WTC11 (cell line): Measurements from ENCODE around the gene ADH1C. TPM values are rescaled to one million over a fixed set of nuclear protein-coding genes. Genes with fewer than 3 reads are reported as not detected.

ENCODE experiments used
- ATAC-seq: fragments of 200-7000 bp; cut with Tn5 transposase; 2 replicates; pipeline ENCODE4 v1.10.0; 2021; ENCODE audit warnings: mild to moderate bottlenecking, moderate library complexity
- CTCF ChIA-PET: fragments of 300-600 bp; sonication (Branson Sonifier 250); formaldehyde crosslinking; loops from one replicate; lab custom pipeline; 2021; ENCODE audit warnings: antibody characterized with exemption; lab: Charles Lee
- POLR2A ChIA-PET: fragments of 350-600 bp; sonication (Branson Sonifier 250); formaldehyde crosslinking; loops from one replicate; lab custom pipeline; 2021; ENCODE audit warnings: antibody characterized with exemption; lab: Charles Lee
- DNase-seq: peaks from one replicate; pipeline ENCODE4 v3.0.0; 2021; ENCODE audit warnings: low spot score
- H3K27ac Mint-ChIP-seq: 2 replicates; pipeline ENCODE4 v1.8.0; 2021; ENCODE audit warnings: mixed read lengths
- H3K27me3 Mint-ChIP-seq: 2 replicates; pipeline ENCODE4 v1.8.0; 2021; ENCODE audit warnings: low read depth, mild to moderate bottlenecking, moderate library complexity, mixed read lengths
- H3K36me3 Mint-ChIP-seq: 2 replicates; pipeline ENCODE4 v1.8.0; 2021; ENCODE audit warnings: mixed read lengths
- H3K4me1 Mint-ChIP-seq: 2 replicates; pipeline ENCODE4 v1.8.0; 2022; ENCODE audit warnings: mixed read lengths
- H3K4me3 Mint-ChIP-seq: 2 replicates; pipeline ENCODE4 v1.8.0; 2021; ENCODE audit warnings: mild to moderate bottlenecking, moderate library complexity, mixed read lengths
- H3K9me3 Mint-ChIP-seq: 2 replicates; pipeline ENCODE4 v1.8.0; 2021; ENCODE audit warnings: mixed read lengths
- ATF3 ChIP-seq: sonication (generic); formaldehyde crosslinking; conservative IDR thresholded peaks from 2 replicates; pipeline ENCODE4 v1.8.1; 2022; ENCODE audit warnings: mild to moderate bottlenecking, missing genetic modification reagents
- ATF6 ChIP-seq: sonication (generic); formaldehyde crosslinking; IDR thresholded peaks from 2 replicates; pipeline ENCODE4 v1.8.1; 2023; ENCODE audit warnings: mild to moderate bottlenecking, missing genetic modification reagents
- CREM ChIP-seq: sonication (generic); formaldehyde crosslinking; IDR thresholded peaks from 2 replicates; pipeline ENCODE4 v1.8.1; 2022; ENCODE audit warnings: mild to moderate bottlenecking, missing genetic modification reagents, moderate library complexity
- E2F4 ChIP-seq: sonication (generic); formaldehyde crosslinking; IDR thresholded peaks from 2 replicates; pipeline ENCODE4 v1.8.1; 2022; ENCODE audit warnings: low read depth, mild to moderate bottlenecking, moderate library complexity, missing genetic modification reagents, borderline replicate concordance
- ETV6 ChIP-seq: sonication (generic); formaldehyde crosslinking; IDR thresholded peaks from 2 replicates; pipeline ENCODE4 v1.8.1; 2022; ENCODE audit warnings: mild to moderate bottlenecking, missing genetic modification reagents
- FOXJ3 ChIP-seq: sonication (generic); formaldehyde crosslinking; IDR thresholded peaks from 2 replicates; pipeline ENCODE4 v1.9.0; 2021; ENCODE audit warnings: missing genetic modification reagents, mild to moderate bottlenecking, borderline replicate concordance
- FOXK1 ChIP-seq: sonication (generic); formaldehyde crosslinking; IDR thresholded peaks from 2 replicates; pipeline ENCODE4 v1.8.0; 2022; ENCODE audit warnings: mild to moderate bottlenecking, moderate library complexity, missing genetic modification reagents
- HMGA2 ChIP-seq: fragments of 250-450 bp; sonication (Bioruptor Pico); IDR thresholded peaks from 2 replicates; pipeline ENCODE4 v1.4.0; 2021; ENCODE audit warnings: mild to moderate bottlenecking, moderate library complexity
- HMGXB4 ChIP-seq: sonication (generic); formaldehyde crosslinking; IDR thresholded peaks from 2 replicates; pipeline ENCODE4 v1.8.1; 2023; ENCODE audit warnings: mild to moderate bottlenecking, moderate library complexity, missing genetic modification reagents
- MXD4 ChIP-seq: fragments of 250-450 bp; sonication (Bioruptor Pico); IDR thresholded peaks from 2 replicates; pipeline ENCODE4 v1.8.0; 2021; ENCODE audit warnings: mild to moderate bottlenecking, moderate library complexity, borderline replicate concordance
- NR1H2 ChIP-seq: sonication (generic); formaldehyde crosslinking; IDR thresholded peaks from 2 replicates; pipeline ENCODE4 v1.9.0; 2021; ENCODE audit warnings: mild to moderate bottlenecking, moderate library complexity, missing genetic modification reagents
- RORB ChIP-seq: fragments of 250-450 bp; sonication (Bioruptor Pico); IDR thresholded peaks from 2 replicates; pipeline ENCODE4 v1.9.0; 2021; ENCODE audit warnings: mild to moderate bottlenecking
- USF2 ChIP-seq: sonication (generic); formaldehyde crosslinking; IDR thresholded peaks from 2 replicates; pipeline ENCODE4 v1.8.1; 2023; ENCODE audit warnings: mild to moderate bottlenecking, missing genetic modification reagents, moderate library complexity
- ZMAT4 ChIP-seq: fragments of 250-450 bp; sonication (Bioruptor Pico); IDR thresholded peaks from 2 replicates; pipeline ENCODE4 v1.9.0; 2021; ENCODE audit warnings: mild to moderate bottlenecking
- ZNF121 ChIP-seq: sonication (generic); formaldehyde crosslinking; IDR thresholded peaks from 2 replicates; pipeline ENCODE4 v1.8.0; 2023; ENCODE audit warnings: missing genetic modification reagents
- ZNF138 ChIP-seq: sonication (generic); formaldehyde crosslinking; conservative IDR thresholded peaks from 2 replicates; pipeline ENCODE4 v1.8.1; 2022; ENCODE audit warnings: mild to moderate bottlenecking, moderate library complexity, missing genetic modification reagents
- ZNF416 ChIP-seq: fragments of 250-450 bp; sonication (Bioruptor Pico); IDR thresholded peaks from 2 replicates; pipeline ENCODE4 v1.9.0; 2021; ENCODE audit warnings: mild to moderate bottlenecking, inconsistent platforms
- ZNF423 ChIP-seq: fragments of 250-450 bp; sonication (Bioruptor Pico); IDR thresholded peaks from 2 replicates; pipeline ENCODE4 v2.1.2; 2022; ENCODE audit warnings: mild to moderate bottlenecking, moderate library complexity
- total RNA-seq: library from RNA; stranded (reverse); gene quantifications from 3 replicates; pipeline ENCODE4 v1.2.3, GENCODE V29; 2021
- TF ChIP-seq, protein P1 (sequence below): sonication (generic); formaldehyde crosslinking; conservative IDR thresholded peaks from 2 replicates; pipeline ENCODE4 v1.8.1; 2023; ENCODE audit warnings: mild to moderate bottlenecking, low read depth, missing genetic modification reagents, moderate library complexity
- TF ChIP-seq, protein P2 (sequence below): sonication (generic); formaldehyde crosslinking; IDR thresholded peaks from 2 replicates; pipeline ENCODE4 v1.8.1; 2022; ENCODE audit warnings: mild to moderate bottlenecking, moderate library complexity, missing genetic modification reagents
- TF ChIP-seq, protein P3 (sequence below): sonication (generic); formaldehyde crosslinking; IDR thresholded peaks from 2 replicates; pipeline ENCODE4 v1.8.0; 2022; ENCODE audit warnings: mild to moderate bottlenecking, missing genetic modification reagents
- TF ChIP-seq, protein P4 (sequence below): fragments of 250-450 bp; sonication (Bioruptor Pico); conservative IDR thresholded peaks from 2 replicates; pipeline ENCODE4 v1.9.0; 2021; ENCODE audit warnings: mild to moderate bottlenecking

ADH1C gene
- total RNA-seq, 1 experiment from 2014 or later = 0.22 TPM

DNA sequence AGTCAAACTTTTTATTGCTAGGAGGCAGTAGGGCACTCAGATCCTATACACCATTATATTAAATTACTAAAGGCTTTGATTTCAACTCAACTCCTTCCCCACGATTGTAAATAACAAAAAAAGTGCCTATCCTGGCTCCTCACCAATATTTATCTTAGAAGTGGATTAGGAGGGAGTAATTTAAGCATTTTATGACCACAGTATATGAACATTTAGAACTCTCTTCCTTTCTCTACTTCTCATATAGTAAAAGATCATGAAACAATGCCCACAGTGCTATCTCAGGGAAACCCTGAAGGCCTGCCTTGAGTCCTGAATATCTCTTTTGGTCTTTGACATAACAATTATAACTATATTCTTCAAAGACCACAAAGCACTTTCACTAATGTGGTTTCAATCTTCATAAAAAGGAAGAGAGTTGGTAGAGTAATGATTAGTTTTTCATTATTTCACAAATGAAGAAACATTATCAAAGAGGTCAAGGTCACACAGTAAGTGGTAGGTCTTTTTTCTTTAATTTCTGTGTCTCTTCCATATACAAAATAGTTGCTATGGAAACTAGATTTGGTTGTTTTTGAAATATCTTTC lies 29.1 kb upstream of the ADH1C start (continued):
- TF ChIP-seq, protein P1, sequence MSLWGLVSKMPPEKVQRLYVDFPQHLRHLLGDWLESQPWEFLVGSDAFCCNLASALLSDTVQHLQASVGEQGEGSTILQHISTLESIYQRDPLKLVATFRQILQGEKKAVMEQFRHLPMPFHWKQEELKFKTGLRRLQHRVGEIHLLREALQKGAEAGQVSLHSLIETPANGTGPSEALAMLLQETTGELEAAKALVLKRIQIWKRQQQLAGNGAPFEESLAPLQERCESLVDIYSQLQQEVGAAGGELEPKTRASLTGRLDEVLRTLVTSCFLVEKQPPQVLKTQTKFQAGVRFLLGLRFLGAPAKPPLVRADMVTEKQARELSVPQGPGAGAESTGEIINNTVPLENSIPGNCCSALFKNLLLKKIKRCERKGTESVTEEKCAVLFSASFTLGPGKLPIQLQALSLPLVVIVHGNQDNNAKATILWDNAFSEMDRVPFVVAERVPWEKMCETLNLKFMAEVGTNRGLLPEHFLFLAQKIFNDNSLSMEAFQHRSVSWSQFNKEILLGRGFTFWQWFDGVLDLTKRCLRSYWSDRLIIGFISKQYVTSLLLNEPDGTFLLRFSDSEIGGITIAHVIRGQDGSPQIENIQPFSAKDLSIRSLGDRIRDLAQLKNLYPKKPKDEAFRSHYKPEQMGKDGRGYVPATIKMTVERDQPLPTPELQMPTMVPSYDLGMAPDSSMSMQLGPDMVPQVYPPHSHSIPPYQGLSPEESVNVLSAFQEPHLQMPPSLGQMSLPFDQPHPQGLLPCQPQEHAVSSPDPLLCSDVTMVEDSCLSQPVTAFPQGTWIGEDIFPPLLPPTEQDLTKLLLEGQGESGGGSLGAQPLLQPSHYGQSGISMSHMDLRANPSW = no peak
- TF ChIP-seq E2F4 (CRISPR knock-in tag) (no peak), CREM (CRISPR knock-in tag) (no peak), NR1H2 (CRISPR knock-in tag) (no peak), ZNF423 (CRISPR knock-in tag) (no peak), ETV6 (CRISPR knock-in tag) (no peak), HMGA2 (CRISPR knock-in tag) (no peak)
- TF ChIP-seq, protein P2, sequence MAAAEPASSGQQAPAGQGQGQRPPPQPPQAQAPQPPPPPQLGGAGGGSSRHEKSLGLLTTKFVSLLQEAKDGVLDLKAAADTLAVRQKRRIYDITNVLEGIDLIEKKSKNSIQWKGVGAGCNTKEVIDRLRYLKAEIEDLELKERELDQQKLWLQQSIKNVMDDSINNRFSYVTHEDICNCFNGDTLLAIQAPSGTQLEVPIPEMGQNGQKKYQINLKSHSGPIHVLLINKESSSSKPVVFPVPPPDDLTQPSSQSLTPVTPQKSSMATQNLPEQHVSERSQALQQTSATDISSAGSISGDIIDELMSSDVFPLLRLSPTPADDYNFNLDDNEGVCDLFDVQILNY (CRISPR knock-in tag) = no peak
- TF ChIP-seq, protein P3, sequence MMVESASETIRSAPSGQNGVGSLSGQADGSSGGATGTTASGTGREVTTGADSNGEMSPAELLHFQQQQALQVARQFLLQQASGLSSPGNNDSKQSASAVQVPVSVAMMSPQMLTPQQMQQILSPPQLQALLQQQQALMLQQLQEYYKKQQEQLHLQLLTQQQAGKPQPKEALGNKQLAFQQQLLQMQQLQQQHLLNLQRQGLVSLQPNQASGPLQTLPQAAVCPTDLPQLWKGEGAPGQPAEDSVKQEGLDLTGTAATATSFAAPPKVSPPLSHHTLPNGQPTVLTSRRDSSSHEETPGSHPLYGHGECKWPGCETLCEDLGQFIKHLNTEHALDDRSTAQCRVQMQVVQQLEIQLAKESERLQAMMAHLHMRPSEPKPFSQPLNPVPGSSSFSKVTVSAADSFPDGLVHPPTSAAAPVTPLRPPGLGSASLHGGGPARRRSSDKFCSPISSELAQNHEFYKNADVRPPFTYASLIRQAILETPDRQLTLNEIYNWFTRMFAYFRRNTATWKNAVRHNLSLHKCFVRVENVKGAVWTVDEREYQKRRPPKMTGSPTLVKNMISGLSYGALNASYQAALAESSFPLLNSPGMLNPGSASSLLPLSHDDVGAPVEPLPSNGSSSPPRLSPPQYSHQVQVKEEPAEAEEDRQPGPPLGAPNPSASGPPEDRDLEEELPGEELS (CRISPR knock-in tag) = no peak

DNA sequence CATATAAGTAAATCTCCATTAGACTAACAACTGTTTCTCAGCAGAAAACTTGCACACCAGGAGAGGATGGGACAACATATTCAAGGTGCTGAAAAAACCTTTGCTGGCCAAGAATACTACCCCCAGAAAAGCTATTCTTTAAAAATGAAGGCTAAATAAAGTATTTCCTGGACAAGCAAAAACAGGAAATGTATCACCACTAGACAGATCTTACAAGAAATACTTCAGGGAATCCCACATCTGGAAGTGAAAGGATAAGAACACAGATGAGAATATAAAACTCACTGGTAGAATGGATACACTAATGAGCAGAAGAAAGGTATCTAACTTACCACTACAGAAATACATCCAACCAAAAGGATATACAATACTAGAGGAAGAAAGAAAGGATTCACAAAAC lies 27.0 kb upstream of the ADH1C start:
- Mint-ChIP-seq H3K27ac (no peak overlapping the region), H3K36me3 (peaks cover 12% of the 10 kb centered on the region), H3K9me3 (peaks cover 17% of the 10 kb centered on the region), H3K4me3 (no peak overlapping the region), H3K27me3 (no peaks in the 10 kb centered on the region; the same call in 1 of the 2 replicates), H3K4me1 (no peaks in the 10 kb centered on the region)
- ATAC-seq (no peak), DNase-seq (no peak)
- CTCF ChIA-PET = interaction anchor here (1.0 kb wide), 1 partner anchor 26 kb away, joined by 4 read pairs; no protein-coding TSS in a partner anchor
- POLR2A ChIA-PET = no interaction called here
- TF ChIP-seq, protein P4, sequence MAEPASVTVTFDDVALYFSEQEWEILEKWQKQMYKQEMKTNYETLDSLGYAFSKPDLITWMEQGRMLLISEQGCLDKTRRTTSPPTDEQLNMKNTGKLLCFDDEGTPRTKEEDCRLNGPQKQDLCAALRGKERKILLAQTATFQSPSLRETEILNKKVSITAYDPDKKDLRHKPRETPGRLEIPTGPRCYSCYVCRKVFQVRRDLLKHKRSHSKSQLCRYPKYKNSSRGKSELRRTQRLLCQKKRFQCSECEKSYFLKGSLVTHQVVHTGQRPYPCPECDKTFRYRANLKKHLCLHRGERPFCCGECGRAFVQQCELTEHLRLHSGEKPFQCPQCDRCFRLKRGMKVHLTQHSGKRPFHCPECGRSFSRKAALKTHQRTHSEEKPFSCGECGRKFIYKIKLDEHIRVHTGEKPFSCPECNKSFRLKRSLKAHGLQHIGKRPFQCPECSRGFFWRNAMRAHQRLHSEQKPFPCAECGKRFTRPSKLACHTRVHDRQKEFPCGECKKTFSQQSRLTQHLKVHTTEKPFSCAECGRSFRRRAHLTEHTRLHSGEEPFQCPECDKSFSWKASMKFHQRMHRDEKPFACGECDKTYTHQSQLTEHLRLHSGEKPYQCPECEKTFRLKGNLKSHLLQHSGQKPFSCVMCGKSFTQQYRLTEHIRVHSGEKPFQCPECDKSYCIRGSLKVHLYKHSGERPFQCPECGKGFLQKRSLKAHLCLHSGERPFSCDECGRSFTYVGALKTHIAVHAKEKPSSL = no peak
- TF ChIP-seq HMGXB4 (CRISPR knock-in tag) = no peak
- no peak for TF ChIP-seq USF2 (CRISPR knock-in tag)
- TF ChIP-seq FOXJ3 (CRISPR knock-in tag) = no peak
- no peak for TF ChIP-seq RORB (CRISPR knock-in tag)
- TF ChIP-seq ZNF138 (CRISPR knock-in tag) = no peak
- TF ChIP-seq ZNF121 (CRISPR knock-in tag) = no peak
- TF ChIP-seq ZMAT4 (CRISPR knock-in tag) = no peak
- TF ChIP-seq ATF6 (CRISPR knock-in tag) = no peak
- TF ChIP-seq FOXK1 (CRISPR knock-in tag) = no peak
- no peak for TF ChIP-seq ZNF416 (CRISPR knock-in tag)
- TF ChIP-seq MXD4 (CRISPR knock-in tag) = no peak
- TF ChIP-seq ATF3 (CRISPR knock-in tag) = no peak
